HepG2 (cell line): ENCODE data around the gene GGNBP2. TPM values are rescaled to one million over a fixed set of nuclear protein-coding genes. Genes with fewer than 3 reads are reported as not detected.

ENCODE experiments used
- BCL6 ChIP-seq: IDR thresholded peaks from 2 replicates; pipeline ENCODE4 v1.6.1; 2016; ENCODE audit warnings: missing genetic modification reagents, missing compliant biosample characterization
- CBX2 ChIP-seq, 2 experiments: fragments of 200-600 bp in 1 of 2; sonication (generic); formaldehyde crosslinking in 1 of 2; IDR thresholded peaks; 2 replicates each; pipeline versions ENCODE4 v1.7.0 to v1.8.1; 2018 to 2022; ENCODE audit warnings: low read depth in 2 of 2, low read length in 1 of 2, mild to moderate bottlenecking in 1 of 2, missing genetic modification reagents in 1 of 2
- CHD2 ChIP-seq: IDR thresholded peaks from 2 replicates; pipeline ENCODE4 v1.6.1; 2011; ENCODE audit warnings: low read depth, low read length, improper control_type of control experiment
- DMTF1 ChIP-seq: sonication (generic); formaldehyde crosslinking; IDR thresholded peaks from 2 replicates; pipeline ENCODE4 v1.4.0; 2020; ENCODE audit warnings: mild to moderate bottlenecking, missing genetic modification reagents
- DNMT3B ChIP-seq: conservative IDR thresholded peaks from 2 replicates; pipeline ENCODE4 v1.6.1; 2016; ENCODE audit warnings: missing biosample characterization, control low read depth
- FOSL2 ChIP-seq: sonication (generic); formaldehyde crosslinking; IDR thresholded peaks from 2 replicates; pipeline ENCODE4 v1.4.0; 2020; ENCODE audit warnings: missing genetic modification reagents
- GABPA ChIP-seq, 2 experiments: IDR thresholded peaks; 2 replicates each; pipeline ENCODE4 v1.6.1; 2011 to 2016; ENCODE audit warnings: low read depth in 2 of 2, low read length in 1 of 2, missing biosample characterization in 1 of 2, missing genetic modification characterization in 1 of 2
- GTF3A ChIP-seq: sonication (generic); formaldehyde crosslinking; conservative IDR thresholded peaks from 2 replicates; pipeline ENCODE4 v1.4.0; 2020; ENCODE audit warnings: mild to moderate bottlenecking, missing genetic modification reagents
- IRF2 ChIP-seq: IDR thresholded peaks from 2 replicates; pipeline ENCODE4 v1.6.1; 2018; ENCODE audit warnings: missing genetic modification reagents, missing compliant biosample characterization
- KDM1A ChIP-seq: IDR thresholded peaks from 2 replicates; pipeline ENCODE4 v1.6.1; 2016; ENCODE audit warnings: missing compliant biosample characterization
- KDM3A ChIP-seq: IDR thresholded peaks from 2 replicates; pipeline ENCODE4 v1.6.1; 2018; ENCODE audit warnings: low read depth, missing compliant biosample characterization
- PAF1 ChIP-seq: IDR thresholded peaks from 2 replicates; pipeline ENCODE4 v1.6.1; 2016; ENCODE audit warnings: missing genetic modification reagents, missing compliant biosample characterization
- POGZ ChIP-seq: sonication (generic); formaldehyde crosslinking; IDR thresholded peaks from 2 replicates; pipeline ENCODE4 v1.4.0; 2020; ENCODE audit warnings: mild to moderate bottlenecking, missing genetic modification reagents
- ZNF274 ChIP-seq: sonication (generic); formaldehyde crosslinking; IDR thresholded peaks from 2 replicates; pipeline ENCODE4 v1.5.1; 2020; ENCODE audit warnings: mild to moderate bottlenecking, missing genetic modification reagents
- ZNF570 ChIP-seq: sonication (generic); formaldehyde crosslinking; IDR thresholded peaks from 2 replicates; pipeline ENCODE4 v1.4.0; 2020; ENCODE audit warnings: mild to moderate bottlenecking, missing genetic modification reagents, borderline replicate concordance
- ZNF703 ChIP-seq: sonication (generic); formaldehyde crosslinking; IDR thresholded peaks from 2 replicates; pipeline ENCODE4 v1.5.1; 2020; ENCODE audit warnings: missing genetic modification reagents, mild to moderate bottlenecking, moderate library complexity, borderline replicate concordance
- ZNF709 ChIP-seq: sonication (generic); formaldehyde crosslinking; IDR thresholded peaks from 2 replicates; pipeline ENCODE4 v1.5.0; 2020; ENCODE audit warnings: mild to moderate bottlenecking, missing genetic modification reagents
- ZNF749 ChIP-seq: sonication (generic); formaldehyde crosslinking; IDR thresholded peaks from 2 replicates; pipeline ENCODE4 v1.8.0; 2022; ENCODE audit warnings: mild to moderate bottlenecking, missing genetic modification reagents, moderate library complexity, borderline replicate concordance
- polyA plus RNA-seq, 8 experiments: library from polyadenylated mRNA; depleted of rRNA in 3 of 8; stranded (reverse) in 7 of 8; unstranded in 1 of 8; fragments of >200 nt; fragmentation: Illumina TruSeq in 4 of 8; extraction: Trizol in 4 of 8; gene quantifications; 2 replicates each; pipeline versions ENCODE4 v1.2.1 to v1.2.3, GENCODE V29; 2011 to 2016; ENCODE audit warnings: low read depth in 4 of 8, missing spikeins in 1 of 8, mixed read lengths in 1 of 8; ENCODE audit not compliant: insufficient read depth in 1 of 8
- total RNA-seq, 5 experiments: library from RNA; depleted of rRNA; stranded (reverse); fragments of >200 nt; fragmentation: Illumina TruSeq; extraction: Trizol; gene quantifications; 2 replicates each; pipeline ENCODE4 v1.2.3, GENCODE V29; 2016; ENCODE audit warnings: low read depth in 1 of 5
- TF ChIP-seq, protein P1 (sequence below): sonication (generic); IDR thresholded peaks from 2 replicates; pipeline ENCODE4 v1.6.1; 2016; ENCODE audit warnings: low read depth, borderline replicate concordance
- TF ChIP-seq, protein P2 (sequence below): sonication (generic); formaldehyde crosslinking; conservative IDR thresholded peaks from 2 replicates; pipeline ENCODE4 v1.8.0; 2022; ENCODE audit warnings: missing genetic modification reagents
- TF ChIP-seq, protein P3 (sequence below): sonication (generic); formaldehyde crosslinking; IDR thresholded peaks from 2 replicates; pipeline ENCODE4 v1.5.0; 2020; ENCODE audit warnings: missing genetic modification reagents
- TF ChIP-seq, protein P4 (sequence below): sonication (generic); formaldehyde crosslinking; IDR thresholded peaks from 2 replicates; pipeline ENCODE4 v1.8.1; 2023; ENCODE audit warnings: mild to moderate bottlenecking, missing genetic modification reagents

Gene GGNBP2
- total and polyA plus RNA-seq, 2 of the 13 experiments (the other 11 are each of a cell fraction or from before 2014, with no cell fraction given) = 53.3 to 84.2 TPM

DNA sequence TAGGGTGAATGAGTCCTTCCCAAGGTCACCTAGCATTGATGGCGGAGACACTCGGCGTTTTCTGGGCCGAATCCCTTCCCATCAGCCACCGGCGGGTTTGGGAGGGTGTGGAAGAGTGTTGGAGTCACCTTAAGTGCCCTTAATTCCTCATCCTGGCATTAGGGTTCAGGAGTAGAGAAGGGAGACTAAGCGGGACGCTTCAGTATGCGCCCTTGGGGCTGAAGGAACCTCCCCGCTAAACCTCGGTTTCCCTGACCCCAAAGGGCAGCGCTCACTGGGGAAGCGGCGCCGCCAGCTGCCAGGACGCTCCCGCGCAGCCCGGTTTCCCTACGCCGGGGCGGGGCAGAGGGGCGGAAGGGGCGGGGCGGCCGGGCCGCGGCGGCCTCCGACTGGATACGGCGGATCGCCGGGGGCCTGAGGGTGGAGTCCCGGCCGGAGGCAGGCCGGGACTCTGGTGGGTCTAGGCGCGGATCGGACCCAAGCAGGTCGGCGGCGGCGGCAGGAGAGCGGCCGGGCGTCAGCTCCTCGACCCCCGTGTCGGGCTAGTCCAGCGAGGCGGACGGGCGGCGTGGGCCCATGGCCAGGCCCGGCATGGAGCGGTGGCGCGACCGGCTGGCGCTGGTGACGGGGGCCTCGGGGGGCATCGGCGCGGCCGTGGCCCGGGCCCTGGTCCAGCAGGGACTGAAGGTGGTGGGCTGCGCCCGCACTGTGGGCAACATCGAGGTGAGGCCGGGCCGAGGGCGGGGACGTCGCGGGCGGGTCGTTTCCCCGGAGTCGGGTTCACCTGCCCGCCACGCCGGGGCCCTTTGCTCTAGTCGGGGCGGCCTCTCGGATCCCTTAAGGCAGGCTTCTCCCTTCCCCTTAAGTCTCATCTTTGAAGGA lies 47.0 kb downstream of the GGNBP2 start, which contains the start of gene DHRS11 (continued):
- TF ChIP-seq DMTF1 (CRISPR knock-in tag) = no peak
- no peak for TF ChIP-seq ZNF709 (CRISPR knock-in tag)
- no peak for TF ChIP-seq ZNF749
- no peak; the same call in 1 of the 2 replicates for TF ChIP-seq ZNF274 (CRISPR knock-in tag)
- TF ChIP-seq DNMT3B = no peak
- TF ChIP-seq KDM3A (CRISPR knock-in tag) = no peak
- peak; percentile 66; the same call in 1 of the 2 replicates for TF ChIP-seq GTF3A (CRISPR knock-in tag)
- no peak for TF ChIP-seq POGZ (CRISPR knock-in tag)
- TF ChIP-seq, protein P1, sequence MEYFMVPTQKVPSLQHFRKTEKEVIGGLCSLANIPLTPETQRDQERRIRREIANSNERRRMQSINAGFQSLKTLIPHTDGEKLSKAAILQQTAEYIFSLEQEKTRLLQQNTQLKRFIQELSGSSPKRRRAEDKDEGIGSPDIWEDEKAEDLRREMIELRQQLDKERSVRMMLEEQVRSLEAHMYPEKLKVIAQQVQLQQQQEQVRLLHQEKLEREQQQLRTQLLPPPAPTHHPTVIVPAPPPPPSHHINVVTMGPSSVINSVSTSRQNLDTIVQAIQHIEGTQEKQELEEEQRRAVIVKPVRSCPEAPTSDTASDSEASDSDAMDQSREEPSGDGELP = peak; percentile 55; the same call in 1 of the 2 replicates
- TF ChIP-seq BCL6 (CRISPR knock-in tag) = no peak
- TF ChIP-seq, protein P2, sequence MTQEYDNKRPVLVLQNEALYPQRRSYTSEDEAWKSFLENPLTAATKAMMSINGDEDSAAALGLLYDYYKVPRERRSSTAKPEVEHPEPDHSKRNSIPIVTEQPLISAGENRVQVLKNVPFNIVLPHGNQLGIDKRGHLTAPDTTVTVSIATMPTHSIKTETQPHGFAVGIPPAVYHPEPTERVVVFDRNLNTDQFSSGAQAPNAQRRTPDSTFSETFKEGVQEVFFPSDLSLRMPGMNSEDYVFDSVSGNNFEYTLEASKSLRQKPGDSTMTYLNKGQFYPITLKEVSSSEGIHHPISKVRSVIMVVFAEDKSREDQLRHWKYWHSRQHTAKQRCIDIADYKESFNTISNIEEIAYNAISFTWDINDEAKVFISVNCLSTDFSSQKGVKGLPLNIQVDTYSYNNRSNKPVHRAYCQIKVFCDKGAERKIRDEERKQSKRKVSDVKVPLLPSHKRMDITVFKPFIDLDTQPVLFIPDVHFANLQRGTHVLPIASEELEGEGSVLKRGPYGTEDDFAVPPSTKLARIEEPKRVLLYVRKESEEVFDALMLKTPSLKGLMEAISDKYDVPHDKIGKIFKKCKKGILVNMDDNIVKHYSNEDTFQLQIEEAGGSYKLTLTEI = no peak
- peak; percentile 50 for TF ChIP-seq GABPA (IDR thresholded peaks at IDR 0.05; ENCODE audit: low read depth, low read length)
- TF ChIP-seq GABPA (CRISPR knock-in tag; IDR thresholded peaks at IDR 0.05; ENCODE audit: low read depth) = peak; percentile 56; the same call in 1 of the 2 replicates
- TF ChIP-seq IRF2 (CRISPR knock-in tag) = no peak
- no peak for TF ChIP-seq ZNF703 (CRISPR knock-in tag)
- TF ChIP-seq ZNF570 (CRISPR knock-in tag) = no peak
- TF ChIP-seq, protein P3, sequence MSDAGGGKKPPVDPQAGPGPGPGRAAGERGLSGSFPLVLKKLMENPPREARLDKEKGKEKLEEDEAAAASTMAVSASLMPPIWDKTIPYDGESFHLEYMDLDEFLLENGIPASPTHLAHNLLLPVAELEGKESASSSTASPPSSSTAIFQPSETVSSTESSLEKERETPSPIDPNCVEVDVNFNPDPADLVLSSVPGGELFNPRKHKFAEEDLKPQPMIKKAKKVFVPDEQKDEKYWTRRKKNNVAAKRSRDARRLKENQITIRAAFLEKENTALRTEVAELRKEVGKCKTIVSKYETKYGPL = no peak
- TF ChIP-seq, protein P4, sequence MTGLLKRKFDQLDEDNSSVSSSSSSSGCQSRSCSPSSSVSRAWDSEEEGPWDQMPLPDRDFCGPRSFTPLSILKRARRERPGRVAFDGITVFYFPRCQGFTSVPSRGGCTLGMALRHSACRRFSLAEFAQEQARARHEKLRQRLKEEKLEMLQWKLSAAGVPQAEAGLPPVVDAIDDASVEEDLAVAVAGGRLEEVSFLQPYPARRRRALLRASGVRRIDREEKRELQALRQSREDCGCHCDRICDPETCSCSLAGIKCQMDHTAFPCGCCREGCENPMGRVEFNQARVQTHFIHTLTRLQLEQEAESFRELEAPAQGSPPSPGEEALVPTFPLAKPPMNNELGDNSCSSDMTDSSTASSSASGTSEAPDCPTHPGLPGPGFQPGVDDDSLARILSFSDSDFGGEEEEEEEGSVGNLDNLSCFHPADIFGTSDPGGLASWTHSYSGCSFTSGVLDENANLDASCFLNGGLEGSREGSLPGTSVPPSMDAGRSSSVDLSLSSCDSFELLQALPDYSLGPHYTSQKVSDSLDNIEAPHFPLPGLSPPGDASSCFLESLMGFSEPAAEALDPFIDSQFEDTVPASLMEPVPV (CRISPR knock-in tag) = no peak
- TF ChIP-seq CBX2 (IDR thresholded peaks at IDR 0.05; ENCODE audit: low read depth, low read length) = no peak
- no peak for TF ChIP-seq CBX2 (CRISPR knock-in tag; IDR thresholded peaks at IDR 0.05; ENCODE audit: low read depth)
- TF ChIP-seq CHD2 = no peak
- no peak for TF ChIP-seq PAF1 (CRISPR knock-in tag)
- no peak for TF ChIP-seq FOSL2 (CRISPR knock-in tag)
- TF ChIP-seq KDM1A (CRISPR knock-in tag) = no peak
